Liver (tissue), 9 donors: ENCODE measurements around the gene BCL7B. TPM values are rescaled to one million over a fixed set of nuclear protein-coding genes. Genes with fewer than 3 reads are reported as not detected.
"Not testable (repeated sequence)": the region's sequence is repeated elsewhere in the genome, so short reads cannot be mapped to it uniquely, and the experiment has no call there.

Source experiments
- DNase-seq: peaks from one replicate; pipeline ENCODE4 v3.0.0-alpha.2; 2017; ENCODE audit warnings: low spot score
- H3K27ac ChIP-seq, 2 donors: one replicate each; pipeline ENCODE4 v1.7.0; 2013; ENCODE audit warnings: inconsistent platforms in 2 of 2, low read length in 2 of 2, control low read depth in 1 of 2, low read depth in 1 of 2, mild to moderate bottlenecking in 1 of 2
- H3K27me3 ChIP-seq, 4 donors: one replicate each; pipeline versions ENCODE4 v1.6.1 to v1.7.0; 2013; ENCODE audit warnings: low read length in 3 of 4, inconsistent platforms in 1 of 4, mild to moderate bottlenecking in 1 of 4, moderate library complexity in 1 of 4; ENCODE audit not compliant: control insufficient read depth in 4 of 4, insufficient read depth in 4 of 4
- H3K36me3 ChIP-seq, 4 donors: one replicate each; pipeline versions ENCODE4 v1.6.1 to v1.7.0; 2013; ENCODE audit warnings: low read length in 3 of 4, mild to moderate bottlenecking in 3 of 4, low read depth in 1 of 4, moderate library complexity in 1 of 4; ENCODE audit not compliant: control insufficient read depth in 4 of 4, insufficient read depth in 3 of 4
- H3K4me1 ChIP-seq, 4 donors: one replicate each; pipeline versions ENCODE4 v1.6.1 to v1.7.0; 2013; ENCODE audit warnings: low read length in 3 of 4, mild to moderate bottlenecking in 3 of 4, moderate library complexity in 1 of 4; ENCODE audit not compliant: control insufficient read depth in 4 of 4, insufficient read depth in 4 of 4
- H3K4me3 ChIP-seq, 3 donors: one replicate each; pipeline versions ENCODE4 v1.6.1 to v1.7.0; 2013; ENCODE audit warnings: low read length in 3 of 3, control low read depth in 1 of 3, low read depth in 1 of 3, mild to moderate bottlenecking in 1 of 3
- H3K9ac ChIP-seq, 2 donors: one replicate each; pipeline ENCODE4 v1.7.0; 2013; ENCODE audit warnings: low read length in 2 of 2, mild to moderate bottlenecking in 2 of 2, moderate library complexity in 2 of 2, control low read depth in 1 of 2, low read depth in 1 of 2
- H3K9me3 ChIP-seq, 4 donors: one replicate each; pipeline versions ENCODE4 v1.6.1 to v1.7.0; 2013; ENCODE audit warnings: low read length in 3 of 4; ENCODE audit not compliant: control insufficient read depth in 4 of 4
- ATF3 ChIP-seq: IDR thresholded peaks from 2 replicates; pipeline ENCODE4 v1.6.1; 2016; ENCODE audit warnings: antibody characterized with exemption
- CTCF ChIP-seq: fragments of 150-350 bp; IDR thresholded peaks from 2 replicates; pipeline ENCODE4 v1.5.1; 2017; ENCODE audit warnings: improper control_type of control experiment, low read depth, low read length; ENCODE audit not compliant: missing input control
- EGR1 ChIP-seq, 2 donors: IDR thresholded peaks; 2 replicates each; pipeline ENCODE4 v1.6.1; 2016 to 2018; ENCODE audit warnings: antibody characterized with exemption in 2 of 2, low read depth in 2 of 2
- FOXA1 ChIP-seq: IDR thresholded peaks from 2 replicates; pipeline ENCODE4 v1.6.1; 2016; ENCODE audit warnings: antibody characterized with exemption
- FOXA2 ChIP-seq: IDR thresholded peaks from 2 replicates; pipeline ENCODE4 v1.6.1; 2016; ENCODE audit warnings: antibody characterized with exemption
- GABPA ChIP-seq, 2 donors: IDR thresholded peaks in 1 of 2; conservative IDR thresholded peaks in 1 of 2; 2 replicates each; pipeline ENCODE4 v1.6.1; 2016; ENCODE audit warnings: antibody characterized with exemption in 2 of 2, mild to moderate bottlenecking in 1 of 2, moderate library complexity in 1 of 2
- HNF4A ChIP-seq, 2 donors: conservative IDR thresholded peaks; 2 replicates each; pipeline ENCODE4 v1.6.1; 2016; ENCODE audit warnings: antibody characterized with exemption in 2 of 2, mild to moderate bottlenecking in 2 of 2
- HNF4G ChIP-seq: IDR thresholded peaks from 2 replicates; pipeline ENCODE4 v1.6.1; 2016; ENCODE audit warnings: antibody characterized with exemption
- JUND ChIP-seq, 2 donors: IDR thresholded peaks; 2 replicates each; pipeline ENCODE4 v1.6.1; 2016; ENCODE audit warnings: antibody characterized with exemption in 2 of 2
- MAX ChIP-seq: IDR thresholded peaks from 2 replicates; pipeline ENCODE4 v1.6.1; 2016; ENCODE audit warnings: antibody characterized with exemption
- NR2F2 ChIP-seq: IDR thresholded peaks from 2 replicates; pipeline ENCODE4 v1.6.1; 2016; ENCODE audit warnings: antibody characterized with exemption
- RAD21 ChIP-seq, 2 donors: IDR thresholded peaks; 2 replicates each; pipeline ENCODE4 v1.6.1; 2016; ENCODE audit warnings: antibody characterized with exemption in 2 of 2, mild to moderate bottlenecking in 2 of 2
- REST ChIP-seq: IDR thresholded peaks from 2 replicates; pipeline ENCODE4 v1.6.1; 2016; ENCODE audit warnings: antibody characterized with exemption, mild to moderate bottlenecking
- RXRA ChIP-seq, 2 donors: IDR thresholded peaks; 2 replicates each; pipeline ENCODE4 v1.6.1; 2017 to 2018; ENCODE audit warnings: antibody characterized with exemption in 2 of 2, mild to moderate bottlenecking in 1 of 2
- SP1 ChIP-seq: IDR thresholded peaks from 2 replicates; pipeline ENCODE4 v1.6.1; 2018; ENCODE audit warnings: antibody characterized with exemption, mild to moderate bottlenecking
- TAF1 ChIP-seq: conservative IDR thresholded peaks from 2 replicates; pipeline ENCODE4 v1.6.1; 2016; ENCODE audit warnings: antibody characterized with exemption, mild to moderate bottlenecking
- YY1 ChIP-seq: IDR thresholded peaks from 2 replicates; pipeline ENCODE4 v1.6.1; 2016; ENCODE audit warnings: antibody characterized with exemption, mild to moderate bottlenecking
- ZBTB33 ChIP-seq: IDR thresholded peaks from 2 replicates; pipeline ENCODE4 v1.6.1; 2016; ENCODE audit warnings: antibody characterized with exemption
- WGBS: extraction: QIAGEN DNeasy Blood & Tissue Kit; methylation state at CpG from one replicate; pipeline ENCODE4 v1.1.7; 2013; 5-methylcytosine and 5-hydroxymethylcytosine counted together
- polyA plus RNA-seq, 2 donors: library from polyadenylated mRNA; stranded (reverse) in 1 of 2; unstranded in 1 of 2; fragments of 200-250 nt in 1 of 2; fragments of >200 nt in 1 of 2; fragmentation: Nextera tagmentation in 1 of 2; extraction: Ambion mirVana in 1 of 2; gene quantifications; one replicate each; pipeline versions ENCODE4 v1.2.1 to v1.2.3, GENCODE V29; 2013 to 2015
- total RNA-seq, 2 donors: library from RNA; depleted of rRNA; stranded (reverse); fragments of >200 nt; gene quantifications; one replicate each; pipeline ENCODE4 v1.2.3, GENCODE V29; 2014
- donor health status: healthy.
- donor health status: healthy.
- donor health status: healthy.
- donor health status: healthy.
- donor health status: healthy.

The BCL7B gene
- total and polyA plus RNA-seq, 4 donors: 13.2 to 27.5 (median 21.2) TPM

GRCh38 chr7:73582664-73583202 is 25.2 kb upstream of the BCL7B start (continued):
- TF ChIP-seq ZBTB33: no peak
- TF ChIP-seq ATF3: no peak
- no peak for TF ChIP-seq YY1

- H3K4me1 ChIP-seq, H3K4me3 ChIP-seq, H3K27me3 ChIP-seq, H3K27ac ChIP-seq, H3K9ac ChIP-seq, H3K9me3 ChIP-seq, H3K36me3 ChIP-seq, DNase-seq: not testable (repeated sequence)
- WGBS: 71% methylated on average over 9 of the region's 9 CpGs
Measured at GRCh38 chr7:73581006-73581405, 23.5 kb upstream of the BCL7B start.

- no peaks in the 10 kb centered on the region for H3K27me3 ChIP-seq
- under 1% methylated on average over 75 of the region's 75 CpGs for WGBS
- H3K27ac ChIP-seq: peak within 1 kb of the TSS; percentile 84 to 89
- H3K36me3 ChIP-seq: peaks cover 0 to 11% (median 7%) of the 10 kb centered on the region in 4 donors
- H3K9ac ChIP-seq: peak within 1 kb of the TSS; percentile 86 to 87
- peak within 1 kb of the TSS; percentile 75 to 93 (median 91) for H3K4me3 ChIP-seq
- H3K9me3 ChIP-seq: no peaks in the 10 kb centered on the region
- peaks cover 1 to 10% (median 7%) of the 10 kb centered on the region in 4 donors for H3K4me1 ChIP-seq
- peak; percentile 20 for TF ChIP-seq REST
- no peak for TF ChIP-seq RXRA (IDR thresholded peaks at IDR 0.05)
- TF ChIP-seq ATF3: no peak
- TF ChIP-seq FOXA2: no peak
- no peak for TF ChIP-seq MAX
- TF ChIP-seq JUND (IDR thresholded peaks at IDR 0.05): peak in 1 of 2 donors; percentile 45
- no peak for TF ChIP-seq ZBTB33
- peak; percentile 76 for TF ChIP-seq SP1
- peak in 1 of 2 donors; percentile 43 for TF ChIP-seq EGR1 (IDR thresholded peaks at IDR 0.05; ENCODE audit: low read depth in 2 of 2)
- TF ChIP-seq RAD21 (IDR thresholded peaks at IDR 0.05): peak; percentile 12 to 13
- TF ChIP-seq NR2F2: peak; percentile 63
- no peak for TF ChIP-seq CTCF
- TF ChIP-seq GABPA (IDR thresholded peaks at IDR 0.05 in 1 of 2, conservative IDR thresholded peaks at IDR 0.05 in 1 of 2): no peak
- TF ChIP-seq FOXA1: peak; percentile 5
- TF ChIP-seq HNF4G: no peak
- TF ChIP-seq TAF1: peak; percentile 22
- TF ChIP-seq HNF4A (conservative IDR thresholded peaks at IDR 0.05): peak in 1 of 2 donors; percentile 7
- peak; percentile 30 for TF ChIP-seq YY1
- DNase-seq: peak; percentile 99
Measured at GRCh38 chr7:73578342-73579128, 21.0 kb upstream of the BCL7B start, which contains the start of gene TBL2. Gene TBL2, minus strand, starts transcription at chr7:73578579. Its CDS starts 30 bp downstream, at chr7:73578549.
